GM21825 (cell line): Measurements from ENCODE around the gene KCNG2.

Experiments used
- ATAC-seq: cut with Tn5 transposase; IDR thresholded peaks from one replicate; pipeline ENCODE4 v1.9.1; 2021; ENCODE audit warnings: mild to moderate bottlenecking, moderate library complexity; ENCODE audit not compliant: unreplicated experiment

KCNG2 gene

GRCh38 chr18:79766308-79766707, 31.4 kb upstream of the KCNG2 start:
- ATAC-seq: no peak

- ATAC-seq: no peak
Measured at GRCh38 chr18:79768745-79769144, 29.0 kb upstream of the KCNG2 start.

- no peak for ATAC-seq
Measured at GRCh38 chr18:79769698-79770500, 27.8 kb upstream of the KCNG2 start.

GRCh38 chr18:79770501-79770815, 27.3 kb upstream of the KCNG2 start:
- no peak for ATAC-seq

GRCh38 chr18:79770826-79771225, 26.9 kb upstream of the KCNG2 start:
- no peak for ATAC-seq

- ATAC-seq: no peak
Measured at GRCh38 chr18:79771446-79772107, 26.2 kb upstream of the KCNG2 start.

- no peak for ATAC-seq
Measured at GRCh38 chr18:79772108-79772864, 25.5 kb upstream of the KCNG2 start.

- ATAC-seq: no peak
Measured at GRCh38 chr18:79772865-79773696, 24.7 kb upstream of the KCNG2 start.

GRCh38 chr18:79774111-79774510, 23.6 kb upstream of the KCNG2 start:
- no peak for ATAC-seq

- ATAC-seq: no peak
Measured at GRCh38 chr18:79775441-79776221, 22.1 kb upstream of the KCNG2 start.

GRCh38 chr18:79776674-79777073, 21.1 kb upstream of the KCNG2 start:
- no peak for ATAC-seq

GRCh38 chr18:79778291-79778791, 19.4 kb upstream of the KCNG2 start:
- no peak for ATAC-seq

GRCh38 chr18:79779021-79779699, 18.6 kb upstream of the KCNG2 start:
- ATAC-seq: no peak

GRCh38 chr18:79779700-79780190, 18.0 kb upstream of the KCNG2 start:
- no peak for ATAC-seq

- no peak for ATAC-seq
Measured at GRCh38 chr18:79780547-79780946, 17.2 kb upstream of the KCNG2 start.

GRCh38 chr18:79781331-79781941, 16.3 kb upstream of the KCNG2 start:
- no peak for ATAC-seq

- ATAC-seq: no peak
Measured at GRCh38 chr18:79782566-79783308, 15.0 kb upstream of the KCNG2 start.
